Sigmoid colon (tissue), 4 donors: ENCODE measurements around the gene GTF2A1L.

Experiments
- CTCF ChIP-seq, 4 experiments: fragments of 450-650 bp in 3 of 4; fragments of 200-600 bp in 1 of 4; IDR thresholded peaks; one replicate each; pipeline ENCODE4 v1.5.1; 2016 to 2019; ENCODE audit warnings: antibody characterized with exemption in 4 of 4, mild to moderate bottlenecking in 3 of 4, moderate library complexity in 2 of 4
- EP300 ChIP-seq, 4 donors: sonication (generic); formaldehyde crosslinking; IDR thresholded peaks; one replicate each; pipeline ENCODE4 v1.6.1; 2017; ENCODE audit warnings: antibody characterized with exemption in 4 of 4
- POLR2A ChIP-seq, 2 donors: fragments of 450-650 bp; IDR thresholded peaks; one replicate each; pipeline ENCODE4 v1.6.1; 2016; ENCODE audit warnings: antibody characterized with exemption in 2 of 2, mild to moderate bottlenecking in 2 of 2, moderate library complexity in 2 of 2
- POLR2AphosphoS5 ChIP-seq, 4 donors: sonication (generic); formaldehyde crosslinking; IDR thresholded peaks; one replicate each; pipeline ENCODE4 v1.6.1; 2017; ENCODE audit warnings: antibody characterized with exemption in 4 of 4

- TF ChIP-seq POLR2A (IDR thresholded peaks at IDR 0.05) (no peak), EP300 (IDR thresholded peaks at IDR 0.05) (no peak), CTCF (IDR thresholded peaks at IDR 0.05) (no peak), POLR2AphosphoS5 (IDR thresholded peaks at IDR 0.05) (no peak)
These were observed 106.6 kb downstream of the GTF2A1L start for GRCh38 chr2:48724278-48724677.
